ENCODE data around the gene MCAT.

MCAT gene

GRCh38 chr22:43181321-43182076, 38.3 kb upstream of the MCAT start:
- TF ChIP-seq, protein P1, sequence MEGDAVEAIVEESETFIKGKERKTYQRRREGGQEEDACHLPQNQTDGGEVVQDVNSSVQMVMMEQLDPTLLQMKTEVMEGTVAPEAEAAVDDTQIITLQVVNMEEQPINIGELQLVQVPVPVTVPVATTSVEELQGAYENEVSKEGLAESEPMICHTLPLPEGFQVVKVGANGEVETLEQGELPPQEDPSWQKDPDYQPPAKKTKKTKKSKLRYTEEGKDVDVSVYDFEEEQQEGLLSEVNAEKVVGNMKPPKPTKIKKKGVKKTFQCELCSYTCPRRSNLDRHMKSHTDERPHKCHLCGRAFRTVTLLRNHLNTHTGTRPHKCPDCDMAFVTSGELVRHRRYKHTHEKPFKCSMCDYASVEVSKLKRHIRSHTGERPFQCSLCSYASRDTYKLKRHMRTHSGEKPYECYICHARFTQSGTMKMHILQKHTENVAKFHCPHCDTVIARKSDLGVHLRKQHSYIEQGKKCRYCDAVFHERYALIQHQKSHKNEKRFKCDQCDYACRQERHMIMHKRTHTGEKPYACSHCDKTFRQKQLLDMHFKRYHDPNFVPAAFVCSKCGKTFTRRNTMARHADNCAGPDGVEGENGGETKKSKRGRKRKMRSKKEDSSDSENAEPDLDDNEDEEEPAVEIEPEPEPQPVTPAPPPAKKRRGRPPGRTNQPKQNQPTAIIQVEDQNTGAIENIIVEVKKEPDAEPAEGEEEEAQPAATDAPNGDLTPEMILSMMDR (IDR thresholded peaks at IDR 0.05; ENCODE audit: insufficient read depth, low read length, poor library complexity, severe bottlenecking) = no peak

DNA sequence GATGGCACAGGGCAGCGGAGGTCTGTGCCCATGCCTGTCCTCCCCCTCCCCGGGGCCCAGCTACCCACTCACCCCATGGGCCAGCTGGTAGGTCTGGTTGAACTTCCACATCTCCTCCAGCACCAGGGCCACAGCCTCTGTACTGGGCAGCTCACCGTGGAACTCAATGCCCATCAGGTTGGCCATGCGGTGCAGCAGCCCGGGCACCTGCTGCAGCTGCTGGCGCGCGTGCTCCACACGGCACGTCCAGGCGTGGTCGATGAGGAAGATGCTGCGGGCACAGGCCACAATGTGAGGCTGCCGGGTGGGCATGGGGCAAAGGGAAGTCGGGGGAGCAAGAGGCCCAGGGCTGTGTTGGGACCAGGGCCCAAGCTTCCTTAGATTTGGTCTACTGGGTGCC, 37.5 kb upstream of the MCAT start:
- H3K36me3 ChIP-seq (ENCODE audit: control insufficient read depth, insufficient read depth, low read length) = peaks cover 27% of the 10 kb centered on the region
- TF ChIP-seq, protein P1 (IDR thresholded peaks at IDR 0.05; ENCODE audit: insufficient read depth, low read length, poor library complexity, severe bottlenecking) = no peak

More at GRCh38 chr22:43181321-43182076, 38.3 kb upstream of the MCAT start:
- no peak for DNase-seq (ENCODE audit: extremely low read depth, insufficient read length)
- no peaks in the 10 kb centered on the region for H3K27me3 ChIP-seq (replicated peaks; ENCODE audit: control insufficient read depth, insufficient read depth, low read length)
- peaks cover 23% of the 10 kb centered on the region for H3K36me3 ChIP-seq (ENCODE audit: control insufficient read depth, insufficient read depth, low read length)
- H3K4me3 ChIP-seq (replicated peaks; ENCODE audit: low read depth, low read length) = no peak overlapping the region

GRCh38 chr22:43179911-43180195, 36.7 kb upstream of the MCAT start:
- H3K4me3 ChIP-seq (replicated peaks; ENCODE audit: low read depth, low read length) = no peak overlapping the region
- no peak for DNase-seq (ENCODE audit: extremely low read depth, insufficient read length)
- peaks cover 27% of the 10 kb centered on the region for H3K36me3 ChIP-seq (ENCODE audit: control insufficient read depth, insufficient read depth, low read length)
- no peaks in the 10 kb centered on the region for H3K27me3 ChIP-seq (replicated peaks; ENCODE audit: control insufficient read depth, insufficient read depth, low read length)
- TF ChIP-seq, protein P1 (IDR thresholded peaks at IDR 0.05; ENCODE audit: insufficient read depth, low read length, poor library complexity, severe bottlenecking) = no peak

More for the DNA sequence above, 37.5 kb upstream of the MCAT start:
- Histone ChIP-seq H3K4me3 (replicated peaks; ENCODE audit: low read depth, low read length) (no peak overlapping the region), H3K27me3 (replicated peaks; ENCODE audit: control insufficient read depth, insufficient read depth, low read length) (no peaks in the 10 kb centered on the region)
- no peak for DNase-seq (ENCODE audit: extremely low read depth, insufficient read length)

GRCh38 chr22:43179146-43179910, 36.1 kb upstream of the MCAT start:
- no peaks in the 10 kb centered on the region for H3K27me3 ChIP-seq (replicated peaks; ENCODE audit: control insufficient read depth, insufficient read depth, low read length)
- H3K4me3 ChIP-seq (replicated peaks; ENCODE audit: low read depth, low read length) = no peak overlapping the region
- DNase-seq (ENCODE audit: extremely low read depth, insufficient read length) = no peak
- peaks cover 31% of the 10 kb centered on the region for H3K36me3 ChIP-seq (ENCODE audit: control insufficient read depth, insufficient read depth, low read length)
- TF ChIP-seq, protein P1 (IDR thresholded peaks at IDR 0.05; ENCODE audit: insufficient read depth, low read length, poor library complexity, severe bottlenecking) = no peak

- Histone ChIP-seq H3K36me3 (ENCODE audit: control insufficient read depth, insufficient read depth, low read length) (peaks cover 35% of the 10 kb centered on the region), H3K4me3 (replicated peaks; ENCODE audit: low read depth, low read length) (no peak overlapping the region), H3K27me3 (replicated peaks; ENCODE audit: control insufficient read depth, insufficient read depth, low read length) (no peaks in the 10 kb centered on the region)
- TF ChIP-seq, protein P1 (IDR thresholded peaks at IDR 0.05; ENCODE audit: insufficient read depth, low read length, poor library complexity, severe bottlenecking) = no peak
- DNase-seq (ENCODE audit: extremely low read depth, insufficient read length) = no peak
Observed at GRCh38 chr22:43177479-43177878, 34.3 kb upstream of the MCAT start.

Measured in GM06990 (cell line).